ENCODE results near the gene TMCC1.

DNA sequence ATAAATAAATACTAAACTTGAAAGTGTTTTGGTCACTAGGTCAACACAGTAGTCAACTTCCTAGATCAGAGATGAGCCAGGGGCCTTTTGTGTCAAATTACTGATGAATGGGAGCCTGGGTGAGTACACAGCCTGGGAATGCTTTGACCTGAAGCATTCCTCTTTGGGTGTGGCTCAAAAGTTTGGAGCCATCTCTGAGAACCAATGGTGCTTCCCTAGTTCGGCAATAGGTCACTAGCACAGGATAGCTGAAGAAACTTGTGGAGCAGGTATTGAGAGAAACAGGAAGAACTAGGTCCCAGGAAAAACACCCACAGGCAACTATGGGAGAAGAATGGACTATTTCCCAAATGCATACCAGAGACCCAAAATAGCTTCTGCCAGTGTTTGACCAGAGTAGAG is 230.5 kb downstream of the TMCC1 start:
- no peak for TF ChIP-seq POLR2A (IDR thresholded peaks at IDR 0.05)
- TF ChIP-seq, protein P1, sequence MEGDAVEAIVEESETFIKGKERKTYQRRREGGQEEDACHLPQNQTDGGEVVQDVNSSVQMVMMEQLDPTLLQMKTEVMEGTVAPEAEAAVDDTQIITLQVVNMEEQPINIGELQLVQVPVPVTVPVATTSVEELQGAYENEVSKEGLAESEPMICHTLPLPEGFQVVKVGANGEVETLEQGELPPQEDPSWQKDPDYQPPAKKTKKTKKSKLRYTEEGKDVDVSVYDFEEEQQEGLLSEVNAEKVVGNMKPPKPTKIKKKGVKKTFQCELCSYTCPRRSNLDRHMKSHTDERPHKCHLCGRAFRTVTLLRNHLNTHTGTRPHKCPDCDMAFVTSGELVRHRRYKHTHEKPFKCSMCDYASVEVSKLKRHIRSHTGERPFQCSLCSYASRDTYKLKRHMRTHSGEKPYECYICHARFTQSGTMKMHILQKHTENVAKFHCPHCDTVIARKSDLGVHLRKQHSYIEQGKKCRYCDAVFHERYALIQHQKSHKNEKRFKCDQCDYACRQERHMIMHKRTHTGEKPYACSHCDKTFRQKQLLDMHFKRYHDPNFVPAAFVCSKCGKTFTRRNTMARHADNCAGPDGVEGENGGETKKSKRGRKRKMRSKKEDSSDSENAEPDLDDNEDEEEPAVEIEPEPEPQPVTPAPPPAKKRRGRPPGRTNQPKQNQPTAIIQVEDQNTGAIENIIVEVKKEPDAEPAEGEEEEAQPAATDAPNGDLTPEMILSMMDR (IDR thresholded peaks at IDR 0.05): no peak

Data from right lobe of liver (tissue), 4 donors.